KOPT-K1 (cell line): ENCODE measurements around the gene CBLB.

ENCODE experiments used
- H3K27ac ChIP-seq: fragments of 200-600 bp; sonication (generic); 2 replicates; pipeline ENCODE4 v1.5.1; 2016; ENCODE audit warnings: antibody characterized with exemption, mild to moderate bottlenecking, low read depth, low read length; ENCODE audit not compliant: poor library complexity, severe bottlenecking
- H3K36me3 ChIP-seq: fragments of 200-600 bp; sonication (generic); 2 replicates; pipeline ENCODE4 v1.5.1; 2017; ENCODE audit warnings: antibody characterized with exemption, mild to moderate bottlenecking, low read length, moderate library complexity; ENCODE audit not compliant: insufficient read depth
- H3K9me3 ChIP-seq: fragments of 200-600 bp; sonication (generic); 2 replicates; pipeline ENCODE4 v1.5.1; 2017; ENCODE audit warnings: antibody characterized with exemption, low read length, mild to moderate bottlenecking; ENCODE audit not compliant: insufficient read depth, poor library complexity, severe bottlenecking

Gene CBLB

GRCh38 chr3:105622169-105622568, 246.6 kb downstream of the CBLB start:
- H3K27ac ChIP-seq, result no peak overlapping the region
- H3K9me3 ChIP-seq, result no peaks in the 10 kb centered on the region
- H3K36me3 ChIP-seq, result no peaks in the 10 kb centered on the region

- Histone ChIP-seq H3K36me3 (no peaks in the 10 kb centered on the region), H3K27ac (no peak overlapping the region), H3K9me3 (no peaks in the 10 kb centered on the region)
Observed at GRCh38 chr3:105620236-105620635, 248.6 kb downstream of the CBLB start.

DNA sequence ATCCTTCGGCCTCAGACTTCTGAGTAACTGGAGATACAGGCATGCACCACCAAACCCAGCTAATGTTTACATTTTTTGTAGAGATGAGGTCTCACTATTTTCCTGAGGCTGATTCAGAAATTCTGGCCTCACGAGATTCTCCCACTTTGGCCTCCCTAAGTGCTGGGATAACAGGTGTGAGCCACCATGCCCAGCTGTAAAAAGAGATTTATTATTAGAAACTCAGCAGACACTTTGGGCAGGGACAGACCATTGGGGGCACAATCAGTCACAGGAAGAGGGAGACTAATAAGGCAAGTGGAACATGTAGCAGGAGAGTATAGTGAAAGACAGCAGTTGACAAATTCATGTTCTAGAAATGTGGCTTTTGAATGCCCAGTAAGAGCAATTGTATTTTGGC, 249.2 kb downstream of the CBLB start:
- Histone ChIP-seq H3K27ac (no peak overlapping the region), H3K9me3 (no peaks in the 10 kb centered on the region), H3K36me3 (no peaks in the 10 kb centered on the region)

- H3K27ac ChIP-seq, result no peak overlapping the region
- no peaks in the 10 kb centered on the region for H3K36me3 ChIP-seq
- H3K9me3 ChIP-seq, result no peaks in the 10 kb centered on the region
Observed at GRCh38 chr3:105618556-105618955, 250.3 kb downstream of the CBLB start.

GRCh38 chr3:105616374-105617121, 252.3 kb downstream of the CBLB start:
- Histone ChIP-seq H3K27ac (no peak overlapping the region), H3K9me3 (no peaks in the 10 kb centered on the region), H3K36me3 (no peaks in the 10 kb centered on the region)

DNA sequence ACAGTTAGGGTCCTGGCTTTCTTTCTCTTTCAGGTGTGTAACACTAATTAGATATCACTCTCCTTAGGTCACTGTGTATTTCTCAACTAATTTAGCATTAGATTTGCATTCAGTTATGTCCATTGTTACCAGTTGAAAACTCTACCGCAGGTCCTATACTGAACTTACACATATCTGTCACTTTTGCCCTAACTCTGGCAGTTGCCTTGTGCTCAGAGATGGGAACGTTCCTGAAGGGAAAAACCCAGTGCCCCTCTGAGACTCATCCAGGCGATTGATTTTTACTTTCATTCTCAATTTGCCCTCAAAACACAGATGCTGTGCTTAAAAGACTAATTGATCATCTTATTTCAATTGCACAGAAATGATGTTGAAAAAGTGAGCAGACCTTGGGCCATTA, 253.0 kb downstream of the CBLB start:
- Histone ChIP-seq H3K36me3 (no peaks in the 10 kb centered on the region), H3K27ac (no peak overlapping the region), H3K9me3 (no peaks in the 10 kb centered on the region)

DNA sequence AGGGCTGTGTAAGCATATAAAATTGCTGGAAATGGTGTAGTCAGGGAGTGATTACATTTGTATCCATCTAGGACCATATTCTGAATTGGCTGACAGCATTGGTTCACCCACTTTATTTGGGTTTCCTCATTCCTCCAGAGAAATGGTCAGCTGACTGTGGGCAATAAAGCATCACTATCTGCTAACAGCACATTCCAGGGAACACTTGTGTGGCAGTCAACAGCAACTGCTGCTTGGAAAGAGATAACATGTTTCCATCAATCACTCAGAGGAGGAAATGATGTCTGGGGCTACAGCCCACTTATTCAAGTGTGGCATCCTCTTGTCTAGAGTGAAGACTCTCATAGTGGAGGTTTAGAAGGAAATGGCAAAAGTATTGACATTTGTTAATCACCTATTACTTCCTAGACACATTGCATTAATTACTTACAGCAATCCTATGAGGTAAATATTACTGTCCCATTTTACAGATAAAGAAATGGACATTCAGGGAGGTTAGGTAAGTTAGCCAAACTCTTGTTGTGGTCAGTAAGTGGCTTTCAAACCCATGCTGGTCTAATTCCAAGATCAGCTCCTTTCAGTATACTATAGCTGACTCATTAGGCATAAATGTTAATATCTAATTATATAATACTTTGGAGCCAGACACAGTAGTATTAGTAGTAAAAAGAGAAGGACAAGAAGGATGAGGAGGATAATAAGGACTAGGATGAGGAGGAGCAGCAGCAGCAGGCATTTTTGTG, 254.4 kb downstream of the CBLB start:
- H3K27ac ChIP-seq, result no peak overlapping the region

DNA sequence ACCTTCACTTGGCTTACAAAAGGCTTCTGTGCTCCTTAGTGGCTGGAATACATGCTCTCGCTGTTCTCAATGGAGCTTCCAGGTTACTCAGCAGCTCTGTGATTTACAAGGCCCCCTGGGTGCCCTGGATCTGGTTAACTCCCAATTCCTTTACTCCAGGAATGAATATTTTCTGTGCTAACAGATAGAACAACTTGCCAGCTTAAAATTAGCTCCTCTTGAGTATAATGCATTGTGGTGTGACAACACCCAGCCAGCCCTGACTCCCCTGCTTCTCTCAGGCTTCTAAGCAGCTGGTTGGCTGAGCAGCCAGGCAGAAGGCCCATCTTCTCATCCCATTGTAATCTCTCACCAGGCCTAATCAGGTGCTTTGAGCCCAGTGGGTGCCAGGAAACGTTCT, 255.7 kb downstream of the CBLB start:
- H3K36me3 ChIP-seq, result no peaks in the 10 kb centered on the region
- no peak overlapping the region for H3K27ac ChIP-seq
- H3K9me3 ChIP-seq, result no peaks in the 10 kb centered on the region

More for the DNA sequence above, 254.4 kb downstream of the CBLB start:
- no peaks in the 10 kb centered on the region for H3K36me3 ChIP-seq
- no peaks in the 10 kb centered on the region for H3K9me3 ChIP-seq

DNA sequence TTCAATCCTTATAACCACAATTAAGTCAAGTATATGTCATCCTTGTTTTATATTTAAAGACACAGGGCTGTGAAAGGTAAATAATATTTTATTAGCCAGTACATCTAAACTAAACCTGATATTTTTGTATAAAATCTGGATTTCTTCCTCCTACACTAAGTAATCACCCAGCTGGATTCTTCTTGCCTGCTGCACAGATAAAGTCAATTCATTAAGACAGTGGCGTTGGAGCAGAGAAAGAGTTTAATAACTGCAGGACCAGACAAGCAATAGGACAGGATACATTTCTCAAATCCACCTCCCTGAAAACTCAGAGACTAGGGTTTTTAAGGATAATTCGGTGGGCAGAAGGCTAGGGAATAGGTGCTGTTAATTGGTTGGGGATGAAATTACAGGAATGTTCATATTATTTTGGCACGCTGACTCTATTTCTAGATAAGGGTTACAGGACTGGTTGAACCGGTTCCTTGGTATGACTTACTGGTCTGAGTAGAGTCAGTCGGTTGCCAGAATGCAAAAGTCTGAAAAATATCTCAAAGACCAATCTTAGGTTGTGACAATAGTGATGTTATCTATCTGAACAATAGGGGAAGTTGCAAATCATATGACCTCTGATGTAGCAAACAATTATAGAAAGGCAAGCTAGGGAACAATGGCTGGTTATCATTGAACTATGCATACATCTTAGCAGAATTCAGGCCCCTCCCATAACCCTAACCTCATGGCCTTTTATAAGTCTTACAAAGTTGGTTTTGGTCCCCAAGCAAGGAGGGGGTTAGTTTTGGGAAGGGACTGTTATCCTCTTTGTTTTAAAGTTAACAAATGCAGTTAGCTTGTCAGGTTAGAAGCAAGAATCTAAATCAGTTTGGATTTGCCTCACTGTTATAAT, 257.3 kb downstream of the CBLB start:
- Histone ChIP-seq H3K36me3 (no peaks in the 10 kb centered on the region), H3K9me3 (no peaks in the 10 kb centered on the region), H3K27ac (no peak overlapping the region)

- H3K9me3 ChIP-seq, result no peaks in the 10 kb centered on the region
- H3K36me3 ChIP-seq, result no peaks in the 10 kb centered on the region
- no peak overlapping the region for H3K27ac ChIP-seq
Observed at GRCh38 chr3:105610473-105610872, 258.3 kb downstream of the CBLB start.

DNA sequence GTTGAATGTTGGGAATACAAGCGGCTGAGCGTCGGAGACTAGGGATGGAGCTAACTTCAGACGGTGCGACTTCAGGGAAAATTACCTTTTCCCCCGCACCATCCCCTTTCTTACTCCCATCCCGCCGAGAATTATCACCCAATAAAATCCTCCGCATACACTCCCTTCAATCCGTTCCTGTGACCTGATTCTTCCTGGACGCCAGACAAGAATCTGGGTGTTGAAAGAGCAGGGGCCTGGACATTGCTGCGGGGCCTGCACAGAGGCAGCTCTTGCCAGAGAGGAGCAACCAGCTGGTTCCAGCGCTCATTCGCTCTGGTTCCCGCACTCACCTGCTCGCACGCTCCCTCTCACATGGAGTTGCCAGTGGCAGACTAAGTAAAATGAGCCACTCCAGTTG, 260.2 kb downstream of the CBLB start:
- no peak overlapping the region for H3K27ac ChIP-seq
- no peaks in the 10 kb centered on the region for H3K36me3 ChIP-seq
- H3K9me3 ChIP-seq, result no peaks in the 10 kb centered on the region

DNA sequence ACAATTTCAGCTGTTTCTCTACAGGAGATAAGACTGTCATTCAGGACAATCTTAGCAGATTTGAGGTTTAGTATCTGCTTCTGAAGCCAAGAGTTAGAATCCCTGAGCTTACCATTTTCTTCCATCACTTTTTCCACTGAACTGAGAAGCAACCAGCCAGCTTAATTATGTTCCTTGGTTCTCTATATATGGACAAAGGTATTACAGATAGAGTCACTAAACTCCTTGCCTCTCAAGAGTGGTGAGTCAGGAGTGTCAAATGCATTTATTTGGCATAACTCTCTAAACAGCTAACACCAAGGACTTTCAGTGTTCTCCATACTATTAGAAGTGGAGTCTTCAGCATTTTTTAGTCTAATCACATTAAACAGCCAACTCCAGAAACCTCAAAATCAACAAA, 262.8 kb downstream of the CBLB start:
- Histone ChIP-seq H3K9me3 (no peaks in the 10 kb centered on the region), H3K27ac (no peak overlapping the region), H3K36me3 (no peaks in the 10 kb centered on the region)
